GM18508 (cell line): ENCODE measurements around the gene ACIN1.

ENCODE experiments used
- ATAC-seq: cut with Tn5 transposase; IDR thresholded peaks from one replicate; pipeline ENCODE4 v1.9.1; 2021; ENCODE audit warnings: moderate number of reproducible peaks; ENCODE audit not compliant: insufficient read depth, unreplicated experiment

The ACIN1 gene

DNA sequence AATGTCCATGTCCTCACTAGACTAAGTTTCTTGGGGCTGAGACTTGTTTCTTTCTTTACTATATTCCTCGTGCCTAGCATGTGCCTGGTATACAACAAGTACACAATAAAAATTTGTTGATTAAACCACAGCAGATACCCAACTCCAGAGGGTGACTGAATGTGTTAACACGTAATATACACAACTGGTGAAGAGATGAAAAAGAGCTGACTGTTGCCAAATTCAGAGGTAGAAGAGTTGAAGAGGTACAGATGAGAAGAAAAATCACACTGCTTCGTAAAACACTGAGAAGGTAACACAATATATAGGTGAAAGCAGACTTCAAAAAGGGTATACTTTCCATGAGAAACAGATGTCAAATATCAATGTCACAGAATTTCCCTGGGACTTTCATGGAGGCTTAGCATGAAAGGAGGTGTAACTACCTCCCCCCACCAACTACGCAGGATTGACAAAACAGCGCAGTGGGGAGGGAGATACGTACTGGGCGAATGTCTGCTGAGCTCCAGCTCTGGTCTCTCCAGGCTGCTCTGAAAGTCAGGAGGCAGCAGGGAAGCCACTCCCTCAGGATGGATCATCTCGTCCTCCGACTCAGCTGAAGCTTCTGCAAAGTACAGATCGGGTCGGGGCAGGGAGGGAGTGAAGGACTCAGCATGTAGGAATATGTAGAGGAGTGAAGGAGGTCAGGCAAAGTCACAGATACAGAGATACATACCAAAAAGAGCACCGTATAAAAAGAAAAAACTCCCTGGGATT is 5.3 kb downstream of the ACIN1 start:
- ATAC-seq = no peak

DNA sequence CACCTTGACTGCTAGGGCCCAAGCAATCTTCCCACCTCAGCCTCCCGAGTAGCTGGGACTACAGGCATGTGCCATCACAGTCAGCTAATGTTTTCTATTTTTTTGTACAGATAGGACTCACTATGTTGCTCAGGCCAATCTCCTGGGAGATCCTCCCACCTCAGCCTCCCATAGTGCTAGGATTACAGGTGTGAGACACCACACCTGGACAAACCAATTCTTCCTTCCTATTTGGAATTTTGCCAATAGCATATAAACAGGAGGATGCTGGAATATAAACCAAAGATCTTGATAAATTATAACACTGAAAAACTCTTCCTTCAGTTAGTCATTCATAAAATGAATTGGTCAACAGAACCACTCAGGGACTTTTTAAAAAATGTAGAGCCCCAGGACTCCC is 8.4 kb downstream of the ACIN1 start:
- ATAC-seq = no peak

DNA sequence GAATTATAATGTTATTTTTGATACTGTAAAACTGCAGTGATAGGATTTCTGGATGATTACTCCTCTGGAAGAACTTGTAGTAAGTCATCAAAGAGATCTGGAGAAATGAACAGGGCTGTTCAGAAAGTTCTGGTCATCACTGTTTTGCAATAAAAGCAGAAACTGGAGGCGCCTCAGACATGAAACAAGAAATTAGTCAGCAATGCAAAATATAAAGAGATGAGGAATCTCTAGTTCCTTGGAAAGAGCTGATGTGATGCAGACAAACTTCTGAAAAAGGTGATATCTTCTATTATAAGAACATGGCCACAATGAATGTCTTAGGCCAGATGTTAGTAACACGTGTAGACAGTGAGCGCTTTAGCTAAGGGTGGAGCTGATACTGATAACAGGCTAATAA is 9.5 kb downstream of the ACIN1 start:
- no peak for ATAC-seq

DNA sequence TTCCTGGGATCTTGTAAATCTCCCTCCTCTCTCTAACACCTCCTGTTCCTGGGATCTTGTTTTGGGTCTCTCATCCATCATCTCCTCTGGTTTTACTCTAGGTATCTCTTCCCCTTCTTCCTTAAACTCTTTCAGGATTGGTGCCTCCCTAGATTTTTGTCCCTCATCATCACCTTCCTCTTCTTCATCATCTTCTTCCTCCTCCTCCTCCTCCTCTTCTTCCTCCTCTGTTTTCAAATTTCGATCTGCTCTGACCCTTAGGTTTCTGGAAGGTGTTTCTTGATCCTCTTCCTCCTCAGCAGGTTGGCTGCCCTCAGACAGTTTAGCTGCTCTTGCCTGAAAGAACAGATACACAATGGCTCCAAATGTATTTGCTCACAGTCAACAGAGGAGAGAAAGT is 14.5 kb downstream of the ACIN1 start:
- ATAC-seq = no peak

DNA sequence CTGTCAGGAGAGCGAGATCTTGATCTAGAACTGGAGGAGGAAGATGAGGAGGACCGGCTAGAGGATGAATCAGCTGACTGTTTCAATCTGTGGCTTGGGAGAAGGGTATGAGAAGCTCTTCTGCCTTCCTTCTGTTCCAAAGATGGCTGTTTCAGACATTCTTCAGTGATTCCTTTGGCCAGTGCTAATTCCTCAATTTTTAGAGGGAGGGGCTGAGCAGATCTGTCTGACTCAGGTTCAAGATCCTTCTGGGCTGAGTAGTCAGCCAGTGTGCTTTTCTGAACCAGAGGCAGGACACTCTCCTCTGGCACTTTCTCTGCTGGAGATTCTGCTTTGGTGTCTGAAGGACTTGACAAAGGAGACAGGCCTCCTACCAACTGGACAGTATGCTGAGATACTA is 15.2 kb downstream of the ACIN1 start:
- ATAC-seq = no peak

DNA sequence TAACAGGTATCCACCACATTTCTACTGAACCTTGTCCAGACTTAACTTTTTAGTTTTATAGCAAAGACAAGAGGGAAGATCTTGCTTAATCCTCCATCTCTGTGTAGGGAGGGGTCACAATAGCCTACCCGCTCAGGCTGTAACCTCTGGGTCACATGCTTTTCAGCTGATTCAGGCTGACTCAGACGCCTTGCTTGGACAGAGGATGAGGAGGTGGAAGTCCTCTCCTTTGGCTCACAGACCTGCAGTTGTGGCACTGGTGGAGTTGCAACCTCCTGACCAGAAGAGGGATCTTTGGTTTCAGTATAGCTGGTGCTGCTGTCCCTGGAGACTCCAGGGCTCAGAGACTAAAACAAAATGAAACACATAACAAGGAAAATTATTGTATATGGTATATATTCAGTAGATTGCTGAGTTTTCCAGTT is 16.2 kb downstream of the ACIN1 start:
- no peak for ATAC-seq

DNA sequence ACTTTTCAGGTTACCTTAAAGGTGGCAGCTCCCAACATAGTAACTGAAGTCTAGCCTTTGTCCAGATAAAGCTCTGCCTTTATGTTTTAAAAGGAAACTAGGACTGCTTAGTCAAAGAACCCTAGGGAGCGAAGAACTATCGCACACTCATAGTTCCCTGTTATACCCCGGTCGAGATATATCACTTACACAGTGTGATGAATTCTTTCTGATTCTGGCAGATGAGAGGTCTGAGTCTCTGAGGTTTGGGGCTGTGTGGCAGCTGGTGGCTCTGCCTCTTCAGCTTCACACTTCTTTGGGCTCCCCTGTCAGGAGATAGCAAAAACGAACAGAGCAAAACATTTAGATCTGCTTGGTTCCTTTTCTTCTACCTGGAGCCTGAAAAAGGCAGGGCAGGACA is 17.0 kb downstream of the ACIN1 start:
- ATAC-seq = no peak

DNA sequence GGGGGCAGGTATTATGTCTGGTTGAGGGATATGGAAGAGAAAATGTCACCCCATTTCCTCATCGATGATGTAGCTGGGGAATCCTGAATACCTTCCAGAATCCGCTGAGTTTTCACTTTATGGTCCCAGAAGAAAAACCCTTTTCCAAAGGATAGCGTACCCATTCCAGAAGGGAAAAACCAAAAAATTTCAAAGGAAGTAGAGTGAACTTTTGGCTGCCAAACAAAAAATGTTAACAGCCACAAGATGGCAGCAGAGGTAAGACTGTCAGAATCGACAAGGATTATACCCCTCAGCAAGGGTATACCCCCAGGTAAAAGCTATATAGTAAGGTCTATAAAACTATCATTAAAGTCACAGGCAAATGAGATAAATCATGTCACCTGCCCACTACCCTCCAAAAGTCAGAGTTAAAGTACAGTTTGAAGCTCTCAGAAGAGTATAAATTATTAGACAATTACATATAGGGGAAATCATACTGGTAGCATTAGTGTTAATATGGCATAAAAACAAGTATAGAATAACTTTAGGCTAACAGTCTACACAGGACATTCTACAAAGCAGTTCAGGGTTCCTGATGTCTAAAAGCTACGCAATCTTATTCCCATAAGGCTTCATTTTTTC is 18.0 kb downstream of the ACIN1 start:
- no peak for ATAC-seq

DNA sequence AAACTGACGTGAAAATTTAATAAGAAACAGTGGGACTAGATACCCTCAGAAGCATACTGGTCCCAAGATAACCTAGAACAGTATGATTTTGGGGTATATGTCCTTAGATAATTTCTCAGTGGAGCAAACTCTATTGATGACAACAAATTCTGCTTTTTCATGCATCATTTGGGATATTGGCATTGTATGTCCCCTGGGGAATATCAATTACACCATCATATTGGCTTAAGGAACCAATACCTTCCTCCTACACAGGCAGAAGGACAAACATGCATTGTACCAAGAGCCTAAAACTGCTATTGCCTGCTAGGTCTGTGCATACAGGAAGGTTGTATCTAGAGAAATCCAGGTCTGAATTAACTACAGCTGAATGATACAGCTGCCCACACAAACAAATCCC is 20.0 kb downstream of the ACIN1 start:
- ATAC-seq = no peak

DNA sequence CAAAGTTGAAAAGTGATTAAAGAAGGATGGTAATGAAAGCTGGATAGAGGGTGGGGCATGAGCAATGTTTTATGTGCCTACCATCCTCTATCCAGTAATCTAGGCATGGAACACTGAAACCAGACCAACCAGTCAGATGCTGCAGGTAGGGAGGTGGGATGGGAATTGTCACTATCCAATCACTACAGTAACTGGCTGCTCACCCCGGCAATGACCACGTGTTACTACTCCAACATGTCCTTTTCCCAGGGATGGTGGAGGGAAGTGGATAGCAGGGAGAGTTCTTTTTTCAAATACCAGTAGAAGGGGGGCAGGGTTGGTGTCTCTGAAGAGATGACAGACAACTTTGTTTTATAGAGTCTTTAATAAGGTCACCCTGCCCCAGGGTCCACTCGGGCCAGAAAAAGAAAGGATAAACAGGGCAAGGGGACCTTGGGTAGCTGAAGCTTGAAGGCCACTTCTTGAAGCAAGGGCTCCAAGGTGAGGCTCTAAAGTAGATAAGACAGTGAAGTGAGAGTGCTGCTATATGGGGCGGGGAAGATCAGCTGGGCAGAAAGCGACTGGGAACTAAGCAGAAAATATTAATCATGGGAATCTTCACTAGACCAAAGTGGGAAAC is 22.9 kb downstream of the ACIN1 start:
- ATAC-seq = no peak

DNA sequence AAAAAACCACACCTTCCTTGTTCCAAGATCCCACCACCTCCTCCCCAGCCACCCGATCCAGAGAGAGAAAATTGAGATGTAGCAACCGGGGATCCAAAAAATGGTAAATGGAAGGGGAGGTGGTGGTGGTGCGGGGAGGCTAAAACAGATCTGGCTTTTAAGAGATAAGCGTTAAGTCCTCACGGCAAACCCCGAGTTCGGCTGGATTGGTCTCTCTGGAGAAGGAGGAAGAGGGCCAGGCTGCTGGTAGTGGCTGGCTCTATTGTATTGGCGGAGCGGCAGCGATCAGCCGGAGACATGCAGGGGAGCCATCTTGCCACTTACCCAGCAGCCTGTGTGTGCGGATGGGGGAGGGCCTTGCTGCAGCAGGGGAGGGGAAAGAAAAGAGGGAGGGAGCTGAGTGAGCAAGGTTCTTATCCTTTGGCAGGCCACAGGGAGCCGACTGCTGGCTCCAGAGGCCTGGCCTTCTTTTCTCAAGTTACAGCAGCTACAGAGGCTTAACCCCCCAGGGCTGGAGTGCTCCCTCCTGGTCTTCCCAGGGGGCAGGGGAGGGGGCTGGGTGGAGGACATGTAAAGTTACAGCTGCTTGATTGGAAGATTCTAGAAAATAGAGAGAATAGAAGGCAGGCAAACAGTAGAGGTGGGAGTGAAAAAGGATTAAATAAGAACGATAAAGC is 23.6 kb downstream of the ACIN1 start:
- peak; percentile 50 for ATAC-seq

DNA sequence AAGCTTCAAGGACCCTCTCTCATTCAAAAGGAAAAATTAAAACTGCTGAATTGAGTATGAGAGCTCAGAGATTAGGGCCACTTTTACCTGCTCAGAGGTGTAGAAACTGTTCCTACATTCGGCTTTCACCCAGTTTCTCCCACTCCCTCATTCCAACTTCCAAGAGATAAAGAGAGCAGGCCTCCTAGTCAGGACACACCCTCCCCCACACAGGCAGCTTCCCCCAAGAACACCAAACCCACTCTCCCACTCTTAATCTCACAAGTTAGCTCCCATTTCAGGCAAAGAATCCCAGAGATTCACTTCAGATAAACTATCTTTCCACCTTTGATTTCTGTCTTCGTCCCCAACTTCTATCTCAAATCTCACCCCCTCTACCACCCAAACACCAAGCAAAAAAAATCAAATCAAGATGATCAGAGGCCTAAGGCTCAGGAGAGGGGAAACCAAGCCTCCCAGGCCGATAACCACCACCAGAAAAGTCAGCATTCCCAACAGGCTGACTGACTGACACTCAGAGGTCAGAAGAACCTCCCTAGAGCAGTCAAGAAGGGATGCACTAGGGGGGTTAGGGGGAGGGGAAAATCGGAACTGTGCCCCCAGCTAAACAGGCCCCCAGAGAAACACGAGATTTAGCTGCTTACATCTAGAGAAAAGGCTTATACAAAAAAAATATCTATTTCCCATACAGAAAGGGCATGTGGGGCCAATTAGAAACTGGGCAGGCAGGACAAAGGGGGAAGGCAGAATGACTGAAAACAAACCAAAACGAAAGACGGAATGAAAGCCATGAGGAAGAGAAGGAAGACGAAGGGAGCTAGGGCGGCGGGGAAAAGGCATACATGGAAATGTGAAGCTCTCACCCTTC is 24.4 kb downstream of the ACIN1 start:
- ATAC-seq = no peak

DNA sequence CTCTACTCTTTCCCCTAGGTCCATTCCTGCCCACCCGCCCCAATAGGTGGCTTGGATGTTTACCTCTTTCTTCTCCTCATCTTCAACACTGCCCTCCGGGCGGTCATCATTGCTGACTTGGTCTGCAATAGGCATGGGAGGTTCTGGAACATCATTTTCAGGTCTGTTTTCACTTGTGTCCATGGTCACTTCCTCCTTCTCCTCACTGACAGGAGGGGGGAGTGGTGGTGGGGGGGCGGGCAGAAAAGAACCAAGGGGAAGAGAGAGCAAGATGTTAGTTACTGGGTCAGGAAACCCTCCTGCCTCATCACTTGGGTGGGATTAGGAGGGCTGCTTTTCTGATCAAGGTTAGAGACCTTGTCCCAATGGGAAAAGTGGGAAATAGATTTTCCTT is 25.5 kb downstream of the ACIN1 start:
- ATAC-seq = no peak

DNA sequence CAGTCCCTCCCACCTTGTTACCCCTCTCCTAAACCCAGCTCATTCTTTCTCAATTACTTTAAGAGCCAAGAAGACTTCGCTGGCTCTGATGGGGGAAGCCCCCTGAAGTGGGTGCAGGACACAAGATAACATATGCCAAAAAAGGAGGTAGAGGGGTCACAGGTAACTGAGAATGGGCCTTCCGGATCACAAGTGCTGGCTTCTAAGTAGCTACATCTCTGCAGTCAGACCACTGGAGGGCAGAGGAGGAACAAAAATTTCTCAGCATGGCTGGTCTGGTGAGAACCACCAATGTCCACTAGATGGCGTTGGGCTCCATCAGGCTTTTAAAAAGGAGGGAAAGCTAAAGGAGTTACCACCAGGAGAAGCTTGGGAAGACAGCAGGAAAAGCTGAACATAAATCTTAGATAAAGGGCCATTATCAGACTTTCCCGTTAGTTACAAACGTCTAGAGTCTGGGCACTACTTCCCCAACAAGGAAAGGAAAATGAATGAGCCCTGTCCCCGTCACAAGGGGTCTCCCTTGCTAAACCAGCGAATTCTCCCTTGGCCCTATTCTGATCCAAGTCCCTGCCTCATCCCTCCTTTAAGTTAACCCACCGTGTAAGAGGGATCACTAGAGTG is 26.0 kb downstream of the ACIN1 start:
- peak; percentile 75 for ATAC-seq

DNA sequence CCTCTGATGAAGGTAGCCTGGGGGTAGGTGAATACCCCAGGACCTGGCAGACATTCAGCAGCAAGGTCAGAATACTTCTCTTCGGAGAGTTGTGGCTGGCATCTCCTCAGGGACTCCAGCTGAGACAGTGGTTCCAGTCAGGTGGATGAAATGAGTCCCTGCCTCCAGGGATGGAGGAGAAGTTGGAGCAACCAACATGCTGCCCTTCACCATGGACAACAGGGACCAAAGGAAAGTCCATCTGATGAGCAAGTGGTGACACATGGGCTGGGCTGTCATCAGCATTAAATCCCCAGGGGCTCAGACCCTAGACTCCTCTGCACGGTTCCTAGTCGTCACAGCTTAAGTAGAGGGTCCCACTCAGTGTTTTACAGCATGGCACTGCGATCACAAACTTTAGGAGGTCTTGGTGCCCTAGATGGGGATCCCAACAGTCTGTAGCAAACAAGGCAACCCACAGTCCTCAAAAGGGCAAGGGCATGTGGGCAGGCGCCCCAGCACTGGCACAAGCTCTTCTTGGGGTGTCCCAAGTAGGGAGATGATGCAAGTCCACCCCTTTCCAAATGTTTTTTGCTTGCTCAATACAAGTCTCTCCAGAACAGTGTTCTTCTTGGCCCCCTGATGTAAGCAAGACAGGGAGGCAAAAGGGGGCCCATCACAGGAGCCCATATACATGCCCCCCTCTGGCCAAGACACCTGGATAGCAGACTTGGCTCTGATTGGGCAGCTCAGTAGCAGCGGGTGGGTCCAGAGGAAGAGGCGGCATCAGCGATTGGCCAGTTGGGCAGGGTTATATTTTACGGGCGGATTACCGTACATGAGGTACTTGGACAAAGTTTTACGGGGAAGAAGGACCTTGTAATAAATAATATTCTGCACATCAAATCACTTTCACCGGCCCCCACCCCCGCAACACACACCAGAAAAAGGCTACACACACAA is 26.8 kb downstream of the ACIN1 start:
- no peak for ATAC-seq

DNA sequence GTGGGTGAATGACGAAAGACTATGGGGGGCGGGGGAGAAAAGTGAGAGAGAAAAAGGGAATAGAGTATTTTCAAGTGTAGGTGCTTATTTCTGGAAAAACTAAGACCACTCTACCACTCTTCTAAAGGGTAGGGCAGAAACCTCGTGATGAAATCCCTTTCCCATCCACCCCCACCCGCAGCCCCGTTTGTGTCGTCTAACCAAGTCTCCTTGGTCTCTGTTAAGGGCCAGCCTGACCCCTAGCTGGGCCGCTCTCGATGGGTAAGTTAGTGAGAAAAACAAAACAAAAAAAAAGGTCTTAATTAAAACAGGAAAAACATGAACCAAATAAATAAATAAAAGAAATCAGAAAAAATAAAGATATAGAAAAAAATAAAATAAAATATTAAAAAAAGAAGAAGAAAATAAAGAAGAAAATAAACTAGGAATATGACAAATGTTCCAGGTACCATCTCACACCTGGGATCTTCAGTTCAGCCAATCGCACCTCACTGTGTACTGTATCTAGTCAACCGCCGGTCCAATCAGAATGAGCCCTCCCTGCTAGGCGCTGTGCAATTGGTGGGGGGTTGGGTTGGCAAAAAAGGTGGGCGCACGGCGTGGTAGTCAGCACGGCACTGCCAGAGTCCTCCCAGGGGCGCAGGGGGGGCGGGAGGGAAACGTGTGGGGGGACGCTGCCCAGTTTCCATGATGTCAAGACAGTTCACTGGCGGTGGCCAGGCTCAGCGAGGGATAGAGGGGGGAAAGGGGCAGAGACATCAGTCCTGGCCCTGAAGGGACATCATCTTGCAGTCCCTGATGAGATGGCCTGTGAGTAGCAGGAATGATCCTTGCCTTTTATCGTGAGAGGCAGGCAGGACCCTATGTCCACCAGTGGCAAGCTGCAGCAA is 27.8 kb downstream of the ACIN1 start:
- ATAC-seq = no peak

DNA sequence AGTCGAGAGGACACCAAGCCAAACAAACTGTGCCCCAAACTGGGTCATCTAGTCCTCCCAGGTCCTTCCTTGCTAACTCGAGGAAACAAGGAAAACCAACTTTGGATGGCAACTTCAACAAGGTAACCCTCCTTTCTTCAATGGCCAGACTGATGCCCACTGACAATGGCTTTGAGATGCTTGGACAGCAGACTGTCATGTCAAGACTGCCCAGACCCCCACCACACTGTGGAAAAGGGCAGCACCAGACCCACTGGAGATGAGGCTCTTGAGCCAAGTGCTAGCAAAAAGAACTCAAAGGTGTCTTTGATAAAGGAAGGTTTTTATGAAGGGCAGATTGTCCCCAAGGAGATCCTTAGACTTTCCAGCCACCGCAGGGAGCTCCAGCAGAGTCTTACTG is 28.6 kb downstream of the ACIN1 start:
- no peak for ATAC-seq

DNA sequence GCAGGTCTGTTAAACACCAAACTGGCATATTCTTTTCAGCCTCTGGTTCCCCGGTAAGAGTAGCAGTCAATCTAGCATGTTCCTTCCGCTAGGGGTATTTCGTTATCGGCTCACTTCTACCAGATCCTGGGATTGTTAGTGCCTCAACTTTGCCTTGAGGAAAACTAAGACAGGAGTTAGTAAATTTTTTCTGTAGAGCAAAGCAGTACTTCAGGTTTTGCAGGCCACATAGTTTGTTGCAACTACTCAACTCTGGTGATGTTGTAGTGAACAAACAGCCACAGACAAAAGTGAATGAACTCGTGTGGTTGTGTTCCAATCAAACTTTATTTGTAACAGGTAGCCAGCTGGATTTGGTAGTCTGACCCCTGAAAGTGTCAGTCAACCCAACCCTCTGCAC is 31.3 kb downstream of the ACIN1 start:
- ATAC-seq = no peak
